ENCODE data around the gene LRRC37A3. TPM values are rescaled to one million over a fixed set of nuclear protein-coding genes. Genes with fewer than 3 reads are reported as not detected.
"Not testable (repeated sequence)": the region's sequence is repeated elsewhere in the genome, so short reads cannot be mapped to it uniquely, and the experiment has no call there.

Gene LRRC37A3
- total RNA-seq = 1 to 10 TPM; 5.6 to 9.5 TPM

GRCh38 chr17:64919289-64920025, at the start of gene LRRC37A3:
LRRC37A3 (minus strand) TSS chr17:64919478; CDS start chr17:64897257, 22,221 bp downstream.
- not testable (repeated sequence) for H3K36me3 ChIP-seq; H3K27me3 ChIP-seq (replicated peaks; ENCODE audit: insufficient read depth); H3K9me3 ChIP-seq; H3K4me1 ChIP-seq (replicated peaks)
- peak within 1 kb of the TSS; percentile 89 to 94 for H3K4me3 ChIP-seq
- peak; percentile 97 to 99 (median 98) for TF ChIP-seq CTCF (IDR thresholded peaks at IDR 0.05)
- peak; percentile 88 for TF ChIP-seq POLR2AphosphoS5 (IDR thresholded peaks at IDR 0.05)
- TF ChIP-seq POLR2A (IDR thresholded peaks at IDR 0.05) = peak; percentile 78
- WGBS = 3% methylated on average over 33 of the region's 70 CpGs
- H3K27ac ChIP-seq = peak within 1 kb of the TSS; percentile 96 to 98
- peak; percentile 98 for DNase-seq (ENCODE audit: low spot score)
- intact Hi-C loops (cut with DNase I) = loop anchor here (5.0 kb wide), 1 partner anchor 43 kb away; no protein-coding TSS in a partner anchor

GRCh38 chr17:64965873-64966287, 46.6 kb upstream of the LRRC37A3 start:
- H3K36me3 ChIP-seq; H3K4me1 ChIP-seq (replicated peaks); H3K27me3 ChIP-seq (replicated peaks; ENCODE audit: insufficient read depth); H3K9me3 ChIP-seq: not testable (repeated sequence)
- DNase-seq (ENCODE audit: low spot score) = peak; percentile 22
- WGBS = under 1% methylated on average over 16 of the region's 35 CpGs
- peak overlapping the region; percentile 17 to 18 for H3K4me3 ChIP-seq
- H3K27ac ChIP-seq = peak overlapping the region; percentile 53 to 64
- TF ChIP-seq POLR2AphosphoS5 (IDR thresholded peaks at IDR 0.05) (peak; percentile 6), CTCF (IDR thresholded peaks at IDR 0.05) (peak in 2 of 4 experiments; percentile 24 to 47)
- intact Hi-C loops (cut with DNase I) = loop anchor here (2.0 to 10.0 kb wide), 2 partner anchors 135 to 229 kb away; no protein-coding TSS in a partner anchor

GRCh38 chr17:64965256-64965872, 46.1 kb upstream of the LRRC37A3 start:
- Histone ChIP-seq H3K4me3 (peak overlapping the region; percentile 17 to 18), H3K27ac (peak overlapping the region; percentile 53 to 64)
- WGBS = 34% methylated on average over 14 of the region's 14 CpGs
- not testable (repeated sequence) for H3K36me3 ChIP-seq; H3K4me1 ChIP-seq (replicated peaks); H3K27me3 ChIP-seq (replicated peaks; ENCODE audit: insufficient read depth); DNase-seq (ENCODE audit: low spot score); H3K9me3 ChIP-seq
- intact Hi-C loops (cut with DNase I) = loop anchor here (10.0 kb wide), 1 partner anchor 229 kb away; no protein-coding TSS in a partner anchor

GRCh38 chr17:64964796-64965195, 45.5 kb upstream of the LRRC37A3 start:
- no peak overlapping the region for H3K27ac ChIP-seq
- H3K4me3 ChIP-seq = no peak overlapping the region
- intact Hi-C loops (cut with DNase I) = loop anchor here (5.0 to 10.0 kb wide), 2 partner anchors 42 to 230 kb away; no protein-coding TSS in a partner anchor

GRCh38 chr17:64963814-64964213, 44.5 kb upstream of the LRRC37A3 start:
- intact Hi-C loops (cut with DNase I) = loop anchor here (5.0 to 10.0 kb wide), 2 partner anchors 42 to 231 kb away; no protein-coding TSS in a partner anchor

More at GRCh38 chr17:64964796-64965195, 45.5 kb upstream of the LRRC37A3 start:
- Histone ChIP-seq H3K9me3 (no peaks in the 10 kb centered on the region), H3K36me3 (no peaks in the 10 kb centered on the region), H3K27me3 (replicated peaks; ENCODE audit: insufficient read depth) (no peaks in the 10 kb centered on the region), H3K4me1 (replicated peaks) (no peaks in the 10 kb centered on the region)
- 32% methylated on average over 9 of the region's 9 CpGs for WGBS
- TF ChIP-seq CTCF (IDR thresholded peaks at IDR 0.05) = no peak
- no peak for TF ChIP-seq POLR2A (IDR thresholded peaks at IDR 0.05)
- no peak for TF ChIP-seq POLR2AphosphoS5 (IDR thresholded peaks at IDR 0.05)
- DNase-seq (ENCODE audit: low spot score) = no peak

More at GRCh38 chr17:64963814-64964213, 44.5 kb upstream of the LRRC37A3 start:
- not testable (repeated sequence) for H3K4me1 ChIP-seq (replicated peaks); H3K4me3 ChIP-seq; DNase-seq (ENCODE audit: low spot score); H3K27me3 ChIP-seq (replicated peaks; ENCODE audit: insufficient read depth); H3K27ac ChIP-seq; H3K36me3 ChIP-seq; H3K9me3 ChIP-seq
- 90% methylated on average over 2 of the region's 2 CpGs for WGBS

Data from prostate gland (tissue), 2 donors.